ENCODE data around the gene GDPD5.

The GDPD5 gene

DNA sequence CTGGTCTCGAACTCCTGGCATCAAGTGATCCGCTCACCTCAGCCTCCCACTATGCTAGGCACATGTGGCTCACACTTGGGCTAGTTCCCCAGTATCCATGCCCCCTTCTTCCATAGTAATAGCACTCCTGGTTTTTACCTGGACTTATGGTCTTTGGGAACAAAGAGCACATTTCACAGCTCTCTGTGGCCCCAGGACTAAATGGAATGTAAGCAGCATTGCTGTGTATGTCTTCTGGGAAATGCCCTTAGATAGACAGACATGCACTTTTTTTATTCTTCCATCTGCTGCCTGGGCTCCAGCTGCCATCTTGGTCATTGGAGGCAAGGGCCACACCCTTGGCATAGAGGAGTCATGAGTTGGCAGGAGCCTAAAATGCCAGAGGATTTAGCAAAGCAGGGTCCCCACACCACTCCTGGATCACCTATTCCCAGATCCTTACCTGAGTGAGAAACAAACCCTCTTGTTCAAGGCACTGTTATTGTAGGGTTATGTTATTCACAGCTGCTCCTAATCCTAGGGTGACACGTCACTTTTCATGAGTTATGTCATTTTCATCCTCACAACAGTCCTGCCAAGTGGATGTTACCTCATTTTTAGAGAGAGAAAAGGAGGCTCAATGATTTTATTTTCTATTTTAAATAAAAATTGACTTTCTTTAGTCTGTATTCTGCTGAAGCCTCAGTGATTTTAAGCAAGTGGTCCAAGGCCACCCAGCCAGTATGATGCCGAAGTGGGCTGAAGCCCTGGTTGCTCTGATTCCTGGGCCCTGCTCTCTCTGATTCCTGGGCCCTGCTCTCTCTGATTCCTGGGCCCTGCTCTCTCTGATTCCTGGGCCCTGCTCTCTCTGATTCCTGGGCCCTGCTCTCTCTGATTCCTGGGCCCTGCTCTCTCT lies 15.7 kb upstream of the GDPD5 start:
- no peak overlapping the region for H3K4me3 ChIP-seq (ENCODE audit: low read depth, low read length)

GRCh38 chr11:75539459-75540334 lies 14.0 kb upstream of the GDPD5 start:
- H3K4me3 ChIP-seq (ENCODE audit: low read depth, low read length), result no peak overlapping the region
- DNase-seq (ENCODE audit: low read depth), result no peak
- TF ChIP-seq, protein P1, sequence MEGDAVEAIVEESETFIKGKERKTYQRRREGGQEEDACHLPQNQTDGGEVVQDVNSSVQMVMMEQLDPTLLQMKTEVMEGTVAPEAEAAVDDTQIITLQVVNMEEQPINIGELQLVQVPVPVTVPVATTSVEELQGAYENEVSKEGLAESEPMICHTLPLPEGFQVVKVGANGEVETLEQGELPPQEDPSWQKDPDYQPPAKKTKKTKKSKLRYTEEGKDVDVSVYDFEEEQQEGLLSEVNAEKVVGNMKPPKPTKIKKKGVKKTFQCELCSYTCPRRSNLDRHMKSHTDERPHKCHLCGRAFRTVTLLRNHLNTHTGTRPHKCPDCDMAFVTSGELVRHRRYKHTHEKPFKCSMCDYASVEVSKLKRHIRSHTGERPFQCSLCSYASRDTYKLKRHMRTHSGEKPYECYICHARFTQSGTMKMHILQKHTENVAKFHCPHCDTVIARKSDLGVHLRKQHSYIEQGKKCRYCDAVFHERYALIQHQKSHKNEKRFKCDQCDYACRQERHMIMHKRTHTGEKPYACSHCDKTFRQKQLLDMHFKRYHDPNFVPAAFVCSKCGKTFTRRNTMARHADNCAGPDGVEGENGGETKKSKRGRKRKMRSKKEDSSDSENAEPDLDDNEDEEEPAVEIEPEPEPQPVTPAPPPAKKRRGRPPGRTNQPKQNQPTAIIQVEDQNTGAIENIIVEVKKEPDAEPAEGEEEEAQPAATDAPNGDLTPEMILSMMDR (IDR thresholded peaks at IDR 0.05; ENCODE audit: control insufficient read depth, extremely low read depth, insufficient read depth), result no peak

More for the DNA sequence above, 15.7 kb upstream of the GDPD5 start:
- TF ChIP-seq, protein P1 (IDR thresholded peaks at IDR 0.05; ENCODE audit: control insufficient read depth, extremely low read depth, insufficient read depth), result no peak
- no peak for DNase-seq (ENCODE audit: low read depth)

- DNase-seq (ENCODE audit: low read depth), result no peak
- no peak overlapping the region for H3K4me3 ChIP-seq (ENCODE audit: low read depth, low read length)
- TF ChIP-seq, protein P1 (IDR thresholded peaks at IDR 0.05; ENCODE audit: control insufficient read depth, extremely low read depth, insufficient read depth), result no peak
Observed at GRCh38 chr11:75538150-75538942, 12.6 kb upstream of the GDPD5 start.

DNA sequence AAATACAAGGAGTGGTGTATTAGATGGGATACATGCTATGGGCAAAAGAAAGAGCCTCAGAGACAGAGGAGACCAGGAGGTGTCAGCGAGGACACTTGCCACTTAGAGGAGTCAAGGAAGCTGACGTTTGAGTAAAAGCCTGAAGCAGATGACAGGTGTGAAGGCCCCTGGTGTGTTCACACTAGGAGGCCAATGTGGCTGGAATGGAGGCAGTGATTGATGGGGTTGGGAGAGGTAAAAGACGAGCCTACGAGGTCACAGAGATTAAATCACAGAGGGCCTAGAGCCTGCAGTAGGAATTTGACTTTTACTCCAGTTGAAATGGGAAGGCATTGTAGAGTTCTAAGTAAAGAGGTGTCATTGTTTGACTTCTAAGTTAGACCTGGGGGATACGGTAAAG lies 12.0 kb upstream of the GDPD5 start:
- DNase-seq (ENCODE audit: low read depth), result no peak
- TF ChIP-seq, protein P1 (IDR thresholded peaks at IDR 0.05; ENCODE audit: control insufficient read depth, extremely low read depth, insufficient read depth), result no peak
- H3K4me3 ChIP-seq (ENCODE audit: low read depth, low read length), result no peak overlapping the region

DNA sequence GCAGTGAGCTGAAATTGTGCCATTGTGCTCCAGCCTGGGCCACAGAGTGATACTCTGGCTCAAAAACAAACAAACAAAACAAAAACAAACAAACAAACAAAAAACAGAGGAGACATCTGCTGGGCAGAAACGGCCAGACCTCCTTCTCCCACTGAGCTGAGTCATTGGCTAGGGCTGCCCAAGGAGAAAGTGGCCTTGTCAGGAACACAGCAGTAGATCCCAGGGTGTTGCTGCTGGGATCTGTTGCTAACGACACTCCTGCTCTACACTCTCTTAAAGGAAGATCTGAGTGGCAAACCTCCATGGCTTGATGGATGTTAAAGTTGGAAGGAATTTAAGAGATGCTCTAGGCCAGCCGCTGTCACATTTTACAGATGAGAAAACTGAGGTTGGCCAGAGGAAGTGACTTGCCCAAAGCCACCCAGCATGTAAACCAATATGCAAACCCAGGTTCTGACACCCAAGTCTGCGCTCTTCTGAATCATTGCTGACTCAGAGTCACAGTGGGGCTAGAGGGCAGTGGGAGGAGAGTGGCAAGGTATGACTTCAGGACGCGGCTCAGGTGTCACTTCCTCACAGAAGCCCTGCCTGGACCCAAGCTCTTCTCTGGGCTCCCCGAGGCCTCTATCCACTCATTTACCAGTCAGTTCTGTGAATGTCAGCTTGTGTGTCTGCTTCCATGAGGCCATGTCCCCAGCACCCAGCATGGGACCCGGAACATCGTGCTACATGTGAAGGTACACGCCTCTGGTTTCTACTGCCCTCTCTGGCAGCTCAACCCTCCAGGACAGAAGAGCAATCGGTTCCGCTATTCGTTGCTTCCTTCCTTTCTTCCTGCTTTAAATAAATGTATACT lies 11.3 kb upstream of the GDPD5 start:
- TF ChIP-seq, protein P1 (IDR thresholded peaks at IDR 0.05; ENCODE audit: control insufficient read depth, extremely low read depth, insufficient read depth), result no peak
- no peak for DNase-seq (ENCODE audit: low read depth)
- no peak overlapping the region for H3K4me3 ChIP-seq (ENCODE audit: low read depth, low read length)

DNA sequence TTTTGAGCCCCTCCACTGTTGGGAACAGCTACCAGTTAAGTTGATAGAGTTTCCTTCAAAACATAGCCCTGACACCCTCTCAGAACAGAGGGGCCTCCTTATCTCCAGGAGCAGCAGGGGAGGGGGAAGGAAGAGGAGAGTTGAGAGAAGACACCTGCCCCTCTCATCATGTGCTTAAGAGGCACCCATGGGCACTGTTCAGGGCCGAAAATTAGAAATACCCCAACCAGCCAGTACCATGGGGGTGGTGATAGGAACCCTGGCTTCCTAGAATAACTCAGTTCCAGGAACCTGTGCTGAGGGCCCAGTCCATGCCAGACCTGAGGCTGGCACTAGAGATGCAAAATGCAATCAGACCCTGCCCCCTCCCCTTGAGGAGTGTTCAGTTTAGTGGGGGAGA lies 9.3 kb upstream of the GDPD5 start:
- TF ChIP-seq, protein P1 (IDR thresholded peaks at IDR 0.05; ENCODE audit: control insufficient read depth, extremely low read depth, insufficient read depth), result no peak
- no peak overlapping the region for H3K4me3 ChIP-seq (ENCODE audit: low read depth, low read length)
- no peak for DNase-seq (ENCODE audit: low read depth)

All from LNCaP clone FGC (cell line).